CD4-positive, CD25-positive, alpha-beta regulatory T cell (primary cell): ENCODE measurements around the gene METTL22. TPM values are rescaled to one million over a fixed set of nuclear protein-coding genes. Genes with fewer than 3 reads are reported as not detected.

Experiments used
- ATAC-seq, 2 donors: fragments of 150-1000 bp; cut with Tn5 transposase; one replicate each; pipeline ENCODE4 v1.10.0; 2021; ENCODE audit warnings: low read depth in 2 of 2, moderate number of reproducible peaks in 2 of 2, moderate library complexity in 1 of 2
- DNase-seq, 3 donors: peaks; one replicate each; pipeline versions ENCODE4 v3.0.0 to v3.0.0-alpha.2; 2012 to 2022; ENCODE audit warnings: mixed read lengths in 1 of 3
- H3K27ac ChIP-seq: one replicate; pipeline ENCODE4 v1.7.0; 2013; ENCODE audit warnings: mild to moderate bottlenecking, low read length; ENCODE audit not compliant: insufficient read depth, poor library complexity, severe bottlenecking
- H3K27me3 ChIP-seq: one replicate; pipeline ENCODE4 v1.7.0; 2013; ENCODE audit warnings: low read length; ENCODE audit not compliant: control insufficient read depth, insufficient read depth
- H3K36me3 ChIP-seq: one replicate; pipeline ENCODE4 v1.7.0; 2013; ENCODE audit warnings: mild to moderate bottlenecking, low read length, moderate library complexity; ENCODE audit not compliant: control insufficient read depth, insufficient read depth
- H3K4me1 ChIP-seq: 2 replicates; pipeline ENCODE4 v1.7.0; 2013; ENCODE audit warnings: mild to moderate bottlenecking, low read length; ENCODE audit not compliant: insufficient read depth, control insufficient read depth, poor library complexity, severe bottlenecking
- H3K4me3 ChIP-seq: one replicate; pipeline ENCODE4 v1.7.0; 2013; ENCODE audit warnings: low read depth, mild to moderate bottlenecking, low read length, moderate library complexity
- H3K9me3 ChIP-seq, 2 experiments: 1 replicate in 1 of 2; 2 replicates in 1 of 2; pipeline ENCODE4 v1.7.0; 2013; ENCODE audit warnings: low read length in 2 of 2, mild to moderate bottlenecking in 1 of 2, moderate library complexity in 1 of 2; ENCODE audit not compliant: control insufficient read depth in 2 of 2
- H3K27ac Mint-ChIP-seq, 3 donors: one replicate each; pipeline ENCODE4 v1.8.0; 2020 to 2022; ENCODE audit warnings: mild to moderate bottlenecking in 3 of 3, mixed read lengths in 3 of 3, moderate library complexity in 2 of 3
- H3K27me3 Mint-ChIP-seq: one replicate; pipeline ENCODE4 v1.8.0; 2022; ENCODE audit warnings: mild to moderate bottlenecking, mixed read lengths
- H3K36me3 Mint-ChIP-seq: one replicate; pipeline ENCODE4 v1.8.0; 2020; ENCODE audit warnings: mixed read lengths
- H3K4me1 Mint-ChIP-seq, 4 donors: one replicate each; pipeline ENCODE4 v1.8.0; 2020 to 2022; ENCODE audit warnings: mixed read lengths in 4 of 4, mild to moderate bottlenecking in 1 of 4
- H3K4me3 Mint-ChIP-seq, 4 donors: one replicate each; pipeline ENCODE4 v1.8.0; 2020 to 2022; ENCODE audit warnings: mild to moderate bottlenecking in 4 of 4, mixed read lengths in 4 of 4, moderate library complexity in 3 of 4
- H3K9me3 Mint-ChIP-seq, 7 donors: one replicate each; pipeline ENCODE4 v1.8.0; 2020 to 2022; ENCODE audit warnings: mixed read lengths in 7 of 7, mild to moderate bottlenecking in 3 of 7, moderate library complexity in 2 of 7
- polyA plus RNA-seq, 4 donors: library from polyadenylated mRNA; unstranded; fragments of 300-500 nt; fragmentation: Illumina TruSeq; gene quantifications; one replicate each; pipeline ENCODE4 v1.2.3, GENCODE V29; 2021
- total RNA-seq: library from RNA; stranded (reverse); gene quantifications from one replicate; pipeline ENCODE4 v1.2.3, GENCODE V29; 2022

The METTL22 gene
- total and polyA plus RNA-seq, 5 donors from 2014 or later = 7.6 to 27.1 (median 8.2) TPM

DNA sequence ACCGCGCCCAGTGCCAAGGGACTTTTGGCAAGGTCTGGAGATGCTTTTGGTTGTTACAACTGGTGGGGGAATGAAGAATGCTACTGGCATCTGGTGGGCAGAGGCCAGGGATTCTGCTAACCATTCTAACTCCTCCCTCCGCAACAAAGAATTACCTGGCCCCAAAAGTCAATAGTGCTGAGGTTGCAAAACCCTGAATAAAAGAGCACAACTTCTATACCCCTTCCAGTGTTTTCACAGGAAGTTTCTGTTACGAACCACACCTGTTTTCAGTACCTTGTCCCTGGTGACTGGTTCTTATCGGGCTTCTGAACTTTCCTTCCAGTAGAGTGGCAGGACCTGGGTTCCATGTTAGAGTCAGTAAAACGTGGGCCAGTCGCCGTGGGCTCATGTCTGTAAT, 70.2 kb downstream of the METTL22 start:
- H3K4me1 Mint-ChIP-seq = peaks cover 0 to 4% (median 0%) of the 10 kb centered on the region in 4 donors
- no peaks in the 10 kb centered on the region for H3K27me3 Mint-ChIP-seq
- H3K9me3 Mint-ChIP-seq = peaks cover 1 to 11% (median 8%) of the 10 kb centered on the region in 7 donors
- peaks cover 3% of the 10 kb centered on the region for H3K36me3 ChIP-seq
- peaks cover 12 to 16% of the 10 kb centered on the region in 2 experiments for H3K9me3 ChIP-seq
- H3K27ac ChIP-seq = no peak overlapping the region
- ATAC-seq = no peak
- no peak overlapping the region for H3K4me3 ChIP-seq
- peak overlapping the region in 1 of 3 donors; percentile 52 for H3K27ac Mint-ChIP-seq
- DNase-seq = no peak
- no peaks in the 10 kb centered on the region for H3K27me3 ChIP-seq
- no peak overlapping the region for H3K4me3 Mint-ChIP-seq
- H3K36me3 Mint-ChIP-seq = peaks cover 17% of the 10 kb centered on the region
- H3K4me1 ChIP-seq = no peaks in the 10 kb centered on the region

DNA sequence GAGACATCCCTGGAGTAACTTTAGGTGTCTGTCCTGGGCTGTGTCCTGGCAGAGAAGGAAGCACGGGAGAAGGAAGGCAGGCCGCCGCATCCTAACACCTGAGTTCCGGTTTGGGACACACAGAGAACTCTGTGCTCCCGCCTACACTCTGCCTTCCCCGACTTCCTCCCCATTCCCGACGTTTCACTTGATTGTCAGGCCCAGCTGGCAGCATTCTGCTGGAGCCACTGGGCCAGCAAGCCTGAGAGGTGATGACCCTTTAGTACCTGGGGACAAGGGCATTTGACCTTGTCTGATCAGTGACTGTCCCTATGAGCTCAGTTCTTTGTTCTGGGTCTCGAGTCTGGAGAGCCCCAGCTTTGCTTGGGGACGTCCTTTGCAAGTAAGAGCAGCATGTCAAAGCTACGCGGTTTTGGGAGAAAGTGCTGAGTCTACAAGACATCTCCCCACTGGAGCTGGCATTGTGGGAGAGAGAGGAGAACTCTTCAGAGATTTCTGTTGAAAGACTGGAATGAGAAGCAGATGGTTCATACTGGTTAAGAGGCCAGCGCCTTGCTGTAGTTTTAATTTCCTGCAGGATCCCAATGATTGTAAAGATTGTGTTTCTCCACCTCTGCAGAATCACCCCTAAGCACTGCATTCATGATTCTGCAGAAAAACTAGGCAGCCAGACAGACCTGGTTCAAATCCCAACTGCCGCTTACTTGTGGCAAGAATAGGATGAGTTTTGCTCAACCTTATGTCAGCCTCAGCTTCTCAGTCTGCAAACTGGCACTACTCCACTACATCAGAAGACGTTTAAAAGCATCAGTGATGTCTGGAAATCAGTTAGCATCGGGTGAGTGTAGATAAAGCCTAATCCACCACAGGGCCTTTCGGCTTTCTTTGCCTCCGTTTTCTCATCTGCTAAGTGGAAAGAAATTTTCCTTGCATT, 73.6 kb downstream of the METTL22 start:
- H3K27ac ChIP-seq = no peak overlapping the region
- H3K4me1 ChIP-seq = no peaks in the 10 kb centered on the region
- H3K36me3 Mint-ChIP-seq = peaks cover 21% of the 10 kb centered on the region
- peaks cover 0 to 9% (median 0%) of the 10 kb centered on the region in 7 donors for H3K9me3 Mint-ChIP-seq
- H3K27me3 Mint-ChIP-seq = no peaks in the 10 kb centered on the region
- H3K9me3 ChIP-seq = peaks cover under 1 to 5% of the 10 kb centered on the region in 2 experiments
- peaks cover 2% of the 10 kb centered on the region for H3K36me3 ChIP-seq
- ATAC-seq (no peak), DNase-seq (no peak)
- H3K27me3 ChIP-seq = no peaks in the 10 kb centered on the region
- no peak overlapping the region for H3K4me3 Mint-ChIP-seq
- H3K27ac Mint-ChIP-seq = peak overlapping the region in 1 of 3 donors; percentile 20
- H3K4me1 Mint-ChIP-seq = peaks cover 0 to 4% (median 2%) of the 10 kb centered on the region in 4 donors
- H3K4me3 ChIP-seq = no peak overlapping the region

DNA sequence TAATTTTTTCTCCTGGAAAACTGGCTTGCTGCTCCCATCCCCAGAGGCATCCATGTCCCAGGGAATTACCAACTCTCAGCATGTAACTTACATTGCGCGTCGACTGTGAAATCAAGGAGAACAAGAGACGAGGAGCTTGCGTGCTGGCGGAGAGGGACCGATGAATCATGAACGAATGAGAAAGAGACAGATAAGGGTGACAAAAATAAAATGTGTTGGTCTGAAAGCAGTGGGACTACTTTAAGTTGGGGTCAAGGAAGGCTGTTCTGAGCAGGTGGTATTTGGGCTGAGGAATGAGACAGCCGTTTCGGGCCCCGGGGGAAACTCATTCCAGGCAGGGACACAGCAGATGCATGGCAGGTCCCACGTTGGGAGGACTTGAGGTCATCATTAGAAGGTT, 75.4 kb downstream of the METTL22 start:
- no peaks in the 10 kb centered on the region for H3K27me3 ChIP-seq
- no peaks in the 10 kb centered on the region for H3K9me3 ChIP-seq
- no peak for DNase-seq
- no peaks in the 10 kb centered on the region for H3K4me1 ChIP-seq
- no peaks in the 10 kb centered on the region for H3K27me3 Mint-ChIP-seq
- peaks cover 0 to 4% (median under 1%) of the 10 kb centered on the region in 4 donors for H3K4me1 Mint-ChIP-seq
- H3K36me3 ChIP-seq = no peaks in the 10 kb centered on the region
- H3K4me3 ChIP-seq = no peak overlapping the region
- no peak overlapping the region for H3K27ac ChIP-seq
- H3K4me3 Mint-ChIP-seq = no peak overlapping the region
- H3K27ac Mint-ChIP-seq = peak overlapping the region in 2 of 3 donors; percentile 67 to 71
- no peak for ATAC-seq
- no peaks in the 10 kb centered on the region for H3K9me3 Mint-ChIP-seq
- H3K36me3 Mint-ChIP-seq = peaks cover 21% of the 10 kb centered on the region

DNA sequence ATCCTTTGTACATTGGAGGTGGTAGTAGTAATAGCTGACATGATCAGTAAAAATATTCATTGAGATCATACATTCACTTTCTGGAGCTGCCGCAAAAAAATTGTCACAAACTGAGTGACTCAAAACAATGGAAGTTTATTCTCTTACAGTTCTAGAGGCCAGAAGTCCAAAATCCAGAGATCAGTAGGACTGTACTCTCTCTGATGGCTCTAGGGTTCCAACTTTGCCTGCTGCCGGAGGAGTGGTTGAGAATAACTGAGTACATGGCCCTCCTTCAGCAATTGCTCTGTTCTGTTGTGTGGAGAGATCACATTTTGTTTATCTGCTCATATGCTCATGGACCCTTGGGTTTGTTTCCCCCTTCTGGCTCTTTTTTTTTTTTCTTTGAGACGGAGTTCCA, 76.5 kb downstream of the METTL22 start:
- Histone ChIP-seq H3K27ac (no peak overlapping the region), H3K27me3 (no peaks in the 10 kb centered on the region), H3K9me3 (no peaks in the 10 kb centered on the region), H3K36me3 (no peaks in the 10 kb centered on the region), H3K4me1 (no peaks in the 10 kb centered on the region), H3K4me3 (no peak overlapping the region)
- peaks cover 24% of the 10 kb centered on the region for H3K36me3 Mint-ChIP-seq
- ATAC-seq (no peak), DNase-seq (no peak)
- H3K9me3 Mint-ChIP-seq = no peaks in the 10 kb centered on the region
- no peak overlapping the region for H3K27ac Mint-ChIP-seq
- no peaks in the 10 kb centered on the region for H3K27me3 Mint-ChIP-seq
- H3K4me1 Mint-ChIP-seq = peaks cover 0 to 4% (median under 1%) of the 10 kb centered on the region in 4 donors
- H3K4me3 Mint-ChIP-seq = no peak overlapping the region

Other genes starting within 250 kb of the METTL22 start
- not detected for gene TMEM114, start 31.2 kb upstream of the METTL22 start, total RNA-seq
- not detected for gene TMEM114, start 31.2 kb upstream of the METTL22 start, polyA plus RNA-seq
- gene ABAT, start 52.9 kb downstream of the METTL22 start, total RNA-seq = 13.9 TPM
- 1 to 10 TPM; 2.3 to 4.3 (median 2.8) TPM for gene ABAT, start 52.9 kb downstream of the METTL22 start, polyA plus RNA-seq
- 3.6 TPM for gene TMEM186, start 175.9 kb downstream of the METTL22 start, total RNA-seq
- 10 to 100 TPM; 16.3 to 26.6 (median 20.6) TPM for gene TMEM186, start 175.9 kb downstream of the METTL22 start, polyA plus RNA-seq
- gene PMM2, start 176.1 kb downstream of the METTL22 start, total RNA-seq = 33.9 TPM
- gene PMM2, start 176.1 kb downstream of the METTL22 start, polyA plus RNA-seq = 10 to 100 TPM; 20.1 to 23.2 (median 20.3) TPM
- gene CARHSP1, start 247.3 kb downstream of the METTL22 start, total RNA-seq = 55.3 TPM
- gene CARHSP1, start 247.3 kb downstream of the METTL22 start, polyA plus RNA-seq = 10 to 100 TPM; 72.4 to 94.8 (median 76.9) TPM